ENCODE results near the gene PPP4R1. TPM values are rescaled to one million over a fixed set of nuclear protein-coding genes. Genes with fewer than 3 reads are reported as not detected.

PPP4R1 gene
- polyA plus RNA-seq, 1 donor (not counting 4 experiments of a cell fraction or from before 2014, with no cell fraction given): 200 TPM

DNA sequence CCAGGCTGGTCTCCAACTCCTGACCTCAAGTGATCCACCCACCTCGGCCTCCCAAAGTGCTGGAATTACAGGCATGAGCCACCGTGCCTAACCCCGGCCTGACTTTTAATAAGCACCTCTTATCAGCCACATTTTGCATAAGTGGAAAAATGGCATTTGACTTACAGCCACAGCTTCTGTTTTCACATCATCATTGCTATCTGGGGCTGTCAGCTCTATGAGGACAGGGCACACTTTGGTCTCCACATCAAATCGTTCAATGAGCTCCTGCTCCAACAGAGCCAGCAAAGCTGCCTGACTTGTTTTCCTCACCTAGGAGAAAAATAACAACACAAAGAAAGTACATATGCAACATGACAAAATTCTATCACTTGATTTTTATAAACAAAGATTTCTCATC is 26.4 kb downstream of the PPP4R1 start:
- FAIRE-seq (no peak), DNase-seq (ENCODE audit: low read depth, low spot score) (no peak)
- peaks cover 13 to 52% of the 10 kb centered on the region in 2 experiments for H3K36me3 ChIP-seq (ENCODE audit: control insufficient read depth in 2 of 2, extremely low read depth in 1 of 2, insufficient read depth in 2 of 2, low read length in 2 of 2)
- no peak overlapping the region for H3K4me2 ChIP-seq (ENCODE audit: control insufficient read depth, extremely low read depth, insufficient read depth, low read depth, low read length)
- peaks cover 84% of the 10 kb centered on the region for H3K79me2 ChIP-seq (ENCODE audit: control insufficient read depth, insufficient read depth, low read length)
- no peak for TF ChIP-seq EZH2 (IDR thresholded peaks at IDR 0.05; ENCODE audit: low read length)
- TF ChIP-seq, protein P1, sequence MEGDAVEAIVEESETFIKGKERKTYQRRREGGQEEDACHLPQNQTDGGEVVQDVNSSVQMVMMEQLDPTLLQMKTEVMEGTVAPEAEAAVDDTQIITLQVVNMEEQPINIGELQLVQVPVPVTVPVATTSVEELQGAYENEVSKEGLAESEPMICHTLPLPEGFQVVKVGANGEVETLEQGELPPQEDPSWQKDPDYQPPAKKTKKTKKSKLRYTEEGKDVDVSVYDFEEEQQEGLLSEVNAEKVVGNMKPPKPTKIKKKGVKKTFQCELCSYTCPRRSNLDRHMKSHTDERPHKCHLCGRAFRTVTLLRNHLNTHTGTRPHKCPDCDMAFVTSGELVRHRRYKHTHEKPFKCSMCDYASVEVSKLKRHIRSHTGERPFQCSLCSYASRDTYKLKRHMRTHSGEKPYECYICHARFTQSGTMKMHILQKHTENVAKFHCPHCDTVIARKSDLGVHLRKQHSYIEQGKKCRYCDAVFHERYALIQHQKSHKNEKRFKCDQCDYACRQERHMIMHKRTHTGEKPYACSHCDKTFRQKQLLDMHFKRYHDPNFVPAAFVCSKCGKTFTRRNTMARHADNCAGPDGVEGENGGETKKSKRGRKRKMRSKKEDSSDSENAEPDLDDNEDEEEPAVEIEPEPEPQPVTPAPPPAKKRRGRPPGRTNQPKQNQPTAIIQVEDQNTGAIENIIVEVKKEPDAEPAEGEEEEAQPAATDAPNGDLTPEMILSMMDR (optimal IDR thresholded peaks at IDR 0.05 in 1 of 3, IDR thresholded peaks at IDR 0.05 in 1 of 3, conservative IDR thresholded peaks at IDR 0.05 in 1 of 3; ENCODE audit: extremely low read depth in 1 of 3, insufficient read depth in 2 of 3, low read length in 3 of 3): no peak
- no peaks in the 10 kb centered on the region for H3K9me3 ChIP-seq (ENCODE audit: control insufficient read depth, low read depth, low read length)
- no peak overlapping the region for H2AFZ ChIP-seq (ENCODE audit: control insufficient read depth, low read length)
- no peaks in the 10 kb centered on the region for H3K4me1 ChIP-seq (ENCODE audit: control insufficient read depth, extremely low read depth, insufficient read depth, low read length)
- H3K4me3 ChIP-seq (ENCODE audit: control insufficient read depth in 2 of 3, extremely low read depth in 1 of 3, insufficient read depth in 2 of 3, low read depth in 1 of 3, low read length in 3 of 3): no peak overlapping the region
- H3K27ac ChIP-seq (ENCODE audit: control insufficient read depth, insufficient read depth, low read length): no peak overlapping the region
- no peak overlapping the region for H3K9ac ChIP-seq (ENCODE audit: control insufficient read depth, extremely low read depth, insufficient read depth, low read length)
- H3K27me3 ChIP-seq (ENCODE audit: control insufficient read depth, extremely low read depth, insufficient read depth, low read length): no peaks in the 10 kb centered on the region
- no peaks in the 10 kb centered on the region for H3K9me1 ChIP-seq (ENCODE audit: control insufficient read depth, extremely low read depth, insufficient read depth, low read length)
- dilution Hi-C loops (cut with MboI; ENCODE audit: extremely low pct_ligation_motif_present, low sequenced_read_pairs): no loop called here
- no peaks in the 10 kb centered on the region for H4K20me1 ChIP-seq (ENCODE audit: control insufficient read depth, extremely low read depth, insufficient read depth, low read length)

DNA sequence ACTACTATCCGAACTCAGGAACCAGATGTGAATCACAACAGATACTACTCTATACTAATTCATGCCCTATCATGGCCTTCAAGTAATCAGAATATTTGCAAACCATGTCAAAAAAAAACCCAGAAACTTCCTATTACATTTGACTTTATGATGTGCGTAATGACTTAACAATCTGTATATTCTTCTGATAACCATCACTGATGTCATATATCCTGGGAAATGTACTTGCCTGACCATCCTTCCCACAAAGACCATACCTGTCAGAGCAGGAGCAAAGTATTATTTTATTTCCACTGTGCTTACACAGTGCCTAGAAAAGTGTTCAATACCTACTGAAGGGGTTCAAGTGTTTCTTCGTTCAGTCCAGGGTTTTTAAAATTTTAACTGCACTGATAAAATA is 27.5 kb downstream of the PPP4R1 start:
- Histone ChIP-seq H2AFZ (ENCODE audit: control insufficient read depth, low read length) (no peak overlapping the region), H3K27ac (ENCODE audit: control insufficient read depth, insufficient read depth, low read length) (no peak overlapping the region), H3K4me3 (ENCODE audit: control insufficient read depth in 2 of 3, extremely low read depth in 1 of 3, insufficient read depth in 2 of 3, low read depth in 1 of 3, low read length in 3 of 3) (no peak overlapping the region), H4K20me1 (ENCODE audit: control insufficient read depth, extremely low read depth, insufficient read depth, low read length) (no peaks in the 10 kb centered on the region), H3K4me2 (ENCODE audit: control insufficient read depth, extremely low read depth, insufficient read depth, low read depth, low read length) (no peak overlapping the region), H3K27me3 (ENCODE audit: control insufficient read depth, extremely low read depth, insufficient read depth, low read length) (no peaks in the 10 kb centered on the region), H3K9me1 (ENCODE audit: control insufficient read depth, extremely low read depth, insufficient read depth, low read length) (no peaks in the 10 kb centered on the region), H3K79me2 (ENCODE audit: control insufficient read depth, insufficient read depth, low read length) (peaks cover 82% of the 10 kb centered on the region), H3K9me3 (ENCODE audit: control insufficient read depth, low read depth, low read length) (no peaks in the 10 kb centered on the region), H3K36me3 (ENCODE audit: control insufficient read depth in 2 of 2, extremely low read depth in 1 of 2, insufficient read depth in 2 of 2, low read length in 2 of 2) (peaks cover 13 to 50% of the 10 kb centered on the region in 2 experiments), H3K4me1 (ENCODE audit: control insufficient read depth, extremely low read depth, insufficient read depth, low read length) (no peaks in the 10 kb centered on the region), H3K9ac (ENCODE audit: control insufficient read depth, extremely low read depth, insufficient read depth, low read length) (no peak overlapping the region)
- FAIRE-seq (no peak), DNase-seq (ENCODE audit: low read depth, low spot score) (no peak)
- dilution Hi-C loops (cut with MboI; ENCODE audit: extremely low pct_ligation_motif_present, low sequenced_read_pairs): no loop called here
- TF ChIP-seq, protein P1 (optimal IDR thresholded peaks at IDR 0.05 in 1 of 3, IDR thresholded peaks at IDR 0.05 in 1 of 3, conservative IDR thresholded peaks at IDR 0.05 in 1 of 3; ENCODE audit: extremely low read depth in 1 of 3, insufficient read depth in 2 of 3, low read length in 3 of 3): no peak
- no peak for TF ChIP-seq EZH2 (IDR thresholded peaks at IDR 0.05; ENCODE audit: low read length)

Data from keratinocyte (primary cell).